SK-N-MC (cell line): ENCODE measurements around the gene SUPV3L1.
"Not testable (repeated sequence)": the region's sequence is repeated elsewhere in the genome, so short reads cannot be mapped to it uniquely, and the experiment has no call there.

Experiments
- DNase-seq: peaks from one replicate; pipeline ENCODE4 v3.0.0-alpha.2; 2011; ENCODE audit warnings: low read depth, low spot score
- H3K27ac ChIP-seq: fragments of 200-600 bp; sonication (generic); 2 replicates; pipeline ENCODE4 v1.5.1; 2016; ENCODE audit warnings: mixed run types
- H3K36me3 ChIP-seq: fragments of 200-600 bp; sonication (generic); 2 replicates; pipeline ENCODE4 v1.6.1; 2017; ENCODE audit warnings: antibody characterized with exemption, low read length, mixed read lengths; ENCODE audit not compliant: insufficient read depth
- H3K4me3 ChIP-seq: fragments of 200-600 bp; sonication (generic); 2 replicates; pipeline ENCODE4 v1.5.1; 2016
- H3K9ac ChIP-seq: fragments of 200-600 bp; sonication (generic); 2 replicates; pipeline ENCODE4 v1.8.0; 2017; ENCODE audit warnings: mixed run types, mixed read lengths; ENCODE audit not compliant: insufficient read length
- H3K9me3 ChIP-seq: fragments of 200-600 bp; sonication (generic); 2 replicates; pipeline ENCODE4 v1.6.1; 2017; ENCODE audit warnings: low read depth, mild to moderate bottlenecking, antibody characterized with exemption, low read length, moderate library complexity, mixed read lengths
- EZH2 ChIP-seq: fragments of 200-600 bp; sonication (generic); IDR thresholded peaks from one replicate; pipeline ENCODE4 v1.6.1; 2017; ENCODE audit warnings: antibody characterized with exemption
- FOXP2 ChIP-seq: optimal IDR thresholded peaks from 2 replicates; pipeline ENCODE3; 2011; ENCODE audit warnings: mild to moderate bottlenecking, moderate library complexity; ENCODE audit not compliant: insufficient read depth; ENCODE audit errors: extremely low read length, control extremely low read depth
- POLR2AphosphoS5 ChIP-seq: IDR thresholded peaks from 2 replicates; pipeline ENCODE4 v1.6.1; 2012; ENCODE audit warnings: mild to moderate bottlenecking, low read depth, low read length, borderline replicate concordance

The SUPV3L1 gene

GRCh38 chr10:69151984-69152383, 28.1 kb upstream of the SUPV3L1 start:
- Histone ChIP-seq H3K9me3 (no peaks in the 10 kb centered on the region), H3K36me3 (no peaks in the 10 kb centered on the region), H3K9ac (no peak overlapping the region), H3K27ac (no peak overlapping the region), H3K4me3 (no peak overlapping the region)
- DNase-seq = no peak
- no peak for TF ChIP-seq POLR2AphosphoS5

- Histone ChIP-seq H3K9ac (no peak overlapping the region), H3K27ac (no peak overlapping the region), H3K4me3 (no peak overlapping the region), H3K36me3 (peaks cover 3% of the 10 kb centered on the region; the same call in 1 of the 2 replicates), H3K9me3 (no peaks in the 10 kb centered on the region)
- TF ChIP-seq EZH2 (no peak), POLR2AphosphoS5 (no peak), FOXP2 (no peak)
- DNase-seq = no peak
Observed at GRCh38 chr10:69153227-69153626, 26.8 kb upstream of the SUPV3L1 start.

- TF ChIP-seq EZH2 = no peak
- TF ChIP-seq POLR2AphosphoS5 = no peak
- no peak for TF ChIP-seq FOXP2
- Histone ChIP-seq H3K9ac (no peak overlapping the region), H3K36me3 (peaks cover 8% of the 10 kb centered on the region; the same call in 1 of the 2 replicates), H3K27ac (no peak overlapping the region), H3K9me3 (no peaks in the 10 kb centered on the region), H3K4me3 (no peak overlapping the region)
- no peak for DNase-seq
Observed at GRCh38 chr10:69160809-69161241, 19.2 kb upstream of the SUPV3L1 start.

- Histone ChIP-seq H3K36me3 (0 out of 2 replicates have a peak, but pooled peaks cover 4% of the 10 kb centered on the region), H3K9me3 (no peaks in the 10 kb centered on the region), H3K27ac (no peak overlapping the region), H3K4me3 (no peak overlapping the region), H3K9ac (no peak overlapping the region)
- TF ChIP-seq EZH2 (no peak), FOXP2 (no peak), POLR2AphosphoS5 (no peak)
- no peak for DNase-seq
Observed at GRCh38 chr10:69168493-69168892, 11.5 kb upstream of the SUPV3L1 start.

- Histone ChIP-seq H3K27ac (no peak overlapping the region), H3K9me3 (no peaks in the 10 kb centered on the region), H3K9ac (no peak overlapping the region), H3K36me3 (no peaks in the 10 kb centered on the region), H3K4me3 (no peak overlapping the region)
- no peak for DNase-seq
- TF ChIP-seq POLR2AphosphoS5 = no peak
- TF ChIP-seq FOXP2 = no peak
- no peak for TF ChIP-seq EZH2
Observed at GRCh38 chr10:69172241-69172982, 7.6 kb upstream of the SUPV3L1 start.

GRCh38 chr10:69175326-69175725, 4.7 kb upstream of the SUPV3L1 start:
- not testable (repeated sequence) for H3K4me3 ChIP-seq, H3K9ac ChIP-seq, H3K9me3 ChIP-seq, DNase-seq, H3K36me3 ChIP-seq, H3K27ac ChIP-seq

- no peaks in the 10 kb centered on the region for H3K9me3 ChIP-seq
- no peak for DNase-seq
- TF ChIP-seq EZH2 = no peak
- no peak for TF ChIP-seq FOXP2
- no peak for TF ChIP-seq POLR2AphosphoS5
Observed at GRCh38 chr10:69176823-69177222, 3.2 kb upstream of the SUPV3L1 start.

GRCh38 chr10:69179089-69179742, 818 bp upstream of the SUPV3L1 start:
- TF ChIP-seq POLR2AphosphoS5 = no peak
- no peak for TF ChIP-seq FOXP2
- no peak for TF ChIP-seq EZH2
- no peak for DNase-seq
- Histone ChIP-seq H3K27ac (peak overlapping the region; percentile 93), H3K9ac (peak overlapping the region; percentile 97), H3K4me3 (peak overlapping the region; percentile 84), H3K9me3 (no peaks in the 10 kb centered on the region), H3K36me3 (no peaks in the 10 kb centered on the region; the same call in 1 of the 2 replicates)

More at GRCh38 chr10:69176823-69177222, 3.2 kb upstream of the SUPV3L1 start:
- no peak overlapping the region for H3K9ac ChIP-seq
- no peak overlapping the region for H3K4me3 ChIP-seq
- H3K36me3 ChIP-seq = no peaks in the 10 kb centered on the region
- no peak overlapping the region for H3K27ac ChIP-seq

- no peak for DNase-seq
- Histone ChIP-seq H3K36me3 (no peaks in the 10 kb centered on the region; the same call in 1 of the 2 replicates), H3K9me3 (no peaks in the 10 kb centered on the region), H3K4me3 (peak overlapping the region; percentile 84), H3K9ac (peak overlapping the region; percentile 97), H3K27ac (peak overlapping the region; percentile 93; the same call in 1 of the 2 replicates)
- TF ChIP-seq FOXP2 (no peak), EZH2 (no peak), POLR2AphosphoS5 (no peak)
Observed at GRCh38 chr10:69180525-69181204, 631 bp downstream of the SUPV3L1 start.
